Measurements from ENCODE around the gene JPT2.

Gene JPT2

DNA sequence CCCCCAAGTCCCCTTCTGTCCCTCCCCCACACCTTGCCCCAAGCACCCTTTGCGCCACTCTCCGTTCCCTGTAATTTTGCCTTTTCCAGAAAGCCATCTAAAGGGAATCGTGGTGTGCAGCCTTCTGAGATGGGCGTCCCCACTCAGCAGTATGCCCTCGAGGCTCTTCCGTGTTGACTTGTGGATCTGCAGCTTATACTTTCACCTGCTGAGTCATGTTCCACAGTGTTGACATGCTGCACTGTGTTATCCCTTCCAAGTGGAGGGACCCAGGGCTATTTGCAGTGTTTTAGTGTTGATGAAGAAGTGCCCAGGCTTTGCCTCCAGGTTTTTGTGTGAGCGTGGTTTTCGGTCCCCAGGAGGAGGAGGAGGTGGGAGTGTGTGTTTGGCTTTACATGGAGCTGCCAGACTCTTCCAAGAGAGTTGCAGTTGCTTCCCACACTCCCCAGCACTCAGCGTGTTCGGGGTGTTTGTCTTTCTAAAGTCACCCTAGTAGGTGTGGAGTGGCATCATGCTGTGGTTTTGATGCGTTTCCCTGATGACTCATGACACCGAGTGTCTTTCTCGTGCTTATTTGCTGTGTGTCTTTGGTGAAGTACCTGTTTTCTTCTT, 32.1 kb upstream of the JPT2 start:
- DNase-seq (ENCODE audit: extremely low read depth, insufficient read length), result no peak
- Histone ChIP-seq H3K4me3 (replicated peaks; ENCODE audit: low read depth, low read length) (no peak overlapping the region), H3K27me3 (replicated peaks; ENCODE audit: control insufficient read depth, insufficient read depth, low read length) (no peaks in the 10 kb centered on the region), H3K36me3 (ENCODE audit: control insufficient read depth, insufficient read depth, low read length) (peaks cover 18% of the 10 kb centered on the region)
- TF ChIP-seq, protein P1, sequence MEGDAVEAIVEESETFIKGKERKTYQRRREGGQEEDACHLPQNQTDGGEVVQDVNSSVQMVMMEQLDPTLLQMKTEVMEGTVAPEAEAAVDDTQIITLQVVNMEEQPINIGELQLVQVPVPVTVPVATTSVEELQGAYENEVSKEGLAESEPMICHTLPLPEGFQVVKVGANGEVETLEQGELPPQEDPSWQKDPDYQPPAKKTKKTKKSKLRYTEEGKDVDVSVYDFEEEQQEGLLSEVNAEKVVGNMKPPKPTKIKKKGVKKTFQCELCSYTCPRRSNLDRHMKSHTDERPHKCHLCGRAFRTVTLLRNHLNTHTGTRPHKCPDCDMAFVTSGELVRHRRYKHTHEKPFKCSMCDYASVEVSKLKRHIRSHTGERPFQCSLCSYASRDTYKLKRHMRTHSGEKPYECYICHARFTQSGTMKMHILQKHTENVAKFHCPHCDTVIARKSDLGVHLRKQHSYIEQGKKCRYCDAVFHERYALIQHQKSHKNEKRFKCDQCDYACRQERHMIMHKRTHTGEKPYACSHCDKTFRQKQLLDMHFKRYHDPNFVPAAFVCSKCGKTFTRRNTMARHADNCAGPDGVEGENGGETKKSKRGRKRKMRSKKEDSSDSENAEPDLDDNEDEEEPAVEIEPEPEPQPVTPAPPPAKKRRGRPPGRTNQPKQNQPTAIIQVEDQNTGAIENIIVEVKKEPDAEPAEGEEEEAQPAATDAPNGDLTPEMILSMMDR (IDR thresholded peaks at IDR 0.05; ENCODE audit: insufficient read depth, low read length, poor library complexity, severe bottlenecking), result no peak

DNA sequence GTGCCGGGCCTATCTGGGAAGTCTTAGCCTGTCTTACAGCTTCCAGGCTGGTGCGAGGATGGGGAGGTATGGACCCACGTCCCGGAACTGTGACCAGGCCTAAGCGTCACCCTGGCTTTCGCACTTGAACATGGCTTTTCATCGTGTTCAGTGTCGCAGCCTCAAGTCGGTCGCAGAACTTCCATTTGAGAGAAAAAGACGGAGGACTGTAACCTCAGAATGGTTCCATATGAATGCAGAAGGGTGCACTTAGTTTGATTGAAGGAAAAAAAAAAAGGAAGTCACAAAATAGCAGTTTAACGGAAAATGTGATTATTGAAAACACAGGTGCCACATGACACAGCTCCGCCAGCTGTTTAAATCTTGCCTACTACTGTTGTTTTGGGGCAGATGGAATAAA, 30.2 kb upstream of the JPT2 start:
- DNase-seq (ENCODE audit: extremely low read depth, insufficient read length), result no peak
- no peak overlapping the region for H3K4me3 ChIP-seq (replicated peaks; ENCODE audit: low read depth, low read length)
- TF ChIP-seq, protein P1 (IDR thresholded peaks at IDR 0.05; ENCODE audit: insufficient read depth, low read length, poor library complexity, severe bottlenecking), result no peak
- H3K27me3 ChIP-seq (replicated peaks; ENCODE audit: control insufficient read depth, insufficient read depth, low read length), result no peaks in the 10 kb centered on the region
- H3K36me3 ChIP-seq (ENCODE audit: control insufficient read depth, insufficient read depth, low read length), result peaks cover 14% of the 10 kb centered on the region

DNA sequence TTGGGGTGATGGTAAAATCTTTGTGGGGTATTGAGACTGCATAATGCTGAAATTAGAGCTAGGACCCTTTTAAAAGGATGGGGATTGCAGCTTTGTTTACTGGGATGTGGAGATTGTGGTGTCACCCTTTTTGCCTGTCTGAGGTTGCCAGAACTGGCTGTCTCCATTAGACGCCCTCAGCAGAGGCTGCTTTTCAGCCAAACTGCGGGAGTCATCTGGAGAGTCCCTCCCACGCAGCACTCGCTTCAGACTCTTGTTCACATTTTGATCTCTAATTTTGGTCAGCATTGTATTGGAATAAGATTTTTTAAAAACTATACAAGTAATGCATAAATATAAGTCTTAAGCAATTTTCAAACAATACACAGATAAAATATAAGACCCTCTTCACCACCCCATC, 27.9 kb upstream of the JPT2 start:
- no peak for DNase-seq (ENCODE audit: extremely low read depth, insufficient read length)
- H3K27me3 ChIP-seq (replicated peaks; ENCODE audit: control insufficient read depth, insufficient read depth, low read length), result no peaks in the 10 kb centered on the region
- peaks cover 15% of the 10 kb centered on the region for H3K36me3 ChIP-seq (ENCODE audit: control insufficient read depth, insufficient read depth, low read length)
- no peak overlapping the region for H3K4me3 ChIP-seq (replicated peaks; ENCODE audit: low read depth, low read length)
- TF ChIP-seq, protein P1 (IDR thresholded peaks at IDR 0.05; ENCODE audit: insufficient read depth, low read length, poor library complexity, severe bottlenecking), result no peak

DNA sequence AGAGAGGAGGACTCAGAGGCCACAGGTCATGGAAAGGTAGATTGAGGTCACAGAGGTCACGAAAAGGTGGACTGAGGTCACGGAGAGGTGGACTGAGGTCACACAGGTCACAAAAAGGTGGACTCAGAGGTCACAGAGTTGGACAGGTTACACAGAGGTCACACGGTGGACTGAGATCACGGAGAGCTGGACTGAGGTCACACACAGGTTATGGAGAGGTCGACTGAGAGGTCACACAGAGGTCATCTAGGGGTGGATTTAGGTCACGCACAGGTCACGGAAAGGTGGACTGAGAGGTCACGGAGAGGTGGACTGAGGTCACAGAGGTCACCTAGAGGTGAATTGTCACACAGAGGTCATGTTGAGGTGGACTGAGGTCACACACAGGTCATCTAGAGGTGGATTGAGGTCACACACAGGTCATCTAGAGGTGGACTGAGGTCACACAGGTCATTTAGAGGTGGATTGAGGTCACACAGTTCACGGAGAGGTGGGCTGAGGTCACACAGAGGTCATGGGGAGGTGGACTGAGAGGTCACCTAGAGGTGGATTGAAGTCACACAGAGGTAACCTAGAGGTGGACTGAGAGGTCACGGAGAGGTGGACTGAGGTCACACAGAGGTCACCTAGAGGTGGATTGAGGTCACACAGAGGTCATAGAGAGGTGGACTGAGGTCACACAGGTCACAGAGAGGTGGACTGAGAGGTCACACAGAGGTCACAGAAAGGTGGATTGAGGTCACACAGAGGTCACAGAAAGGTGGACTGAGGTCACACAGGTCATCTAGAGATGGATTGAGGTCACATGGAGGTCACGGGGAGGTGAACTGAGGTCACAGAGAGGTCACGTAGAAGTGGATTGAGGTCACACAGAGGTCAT, 26.7 kb upstream of the JPT2 start:
- Histone ChIP-seq H3K36me3 (ENCODE audit: control insufficient read depth, insufficient read depth, low read length) (peaks cover 19% of the 10 kb centered on the region), H3K4me3 (replicated peaks; ENCODE audit: low read depth, low read length) (no peak overlapping the region), H3K27me3 (replicated peaks; ENCODE audit: control insufficient read depth, insufficient read depth, low read length) (no peaks in the 10 kb centered on the region)
- no peak for DNase-seq (ENCODE audit: extremely low read depth, insufficient read length)
- TF ChIP-seq, protein P1 (IDR thresholded peaks at IDR 0.05; ENCODE audit: insufficient read depth, low read length, poor library complexity, severe bottlenecking), result no peak

DNA sequence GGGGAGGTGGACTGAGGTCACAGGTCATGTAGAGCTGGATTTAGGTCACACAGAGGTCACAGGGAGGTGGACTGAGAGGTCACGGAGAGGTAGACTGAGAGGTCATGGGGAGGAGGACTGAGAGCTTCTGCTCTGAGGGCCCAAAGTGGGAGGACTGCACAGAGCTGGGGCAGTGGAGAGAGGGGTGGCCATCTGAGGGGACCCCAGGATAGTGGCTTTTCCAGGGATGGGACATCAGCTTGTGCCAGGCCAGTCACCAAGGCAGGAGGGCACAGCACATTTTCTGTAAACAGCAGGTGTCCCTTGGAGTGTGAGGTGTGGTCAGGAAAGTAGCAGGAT, 26.1 kb upstream of the JPT2 start:
- peaks cover 19% of the 10 kb centered on the region for H3K36me3 ChIP-seq (ENCODE audit: control insufficient read depth, insufficient read depth, low read length)
- TF ChIP-seq, protein P1 (IDR thresholded peaks at IDR 0.05; ENCODE audit: insufficient read depth, low read length, poor library complexity, severe bottlenecking), result no peak
- no peak for DNase-seq (ENCODE audit: extremely low read depth, insufficient read length)

More for the DNA sequence above, 26.1 kb upstream of the JPT2 start:
- Histone ChIP-seq H3K27me3 (replicated peaks; ENCODE audit: control insufficient read depth, insufficient read depth, low read length) (no peaks in the 10 kb centered on the region), H3K4me3 (replicated peaks; ENCODE audit: low read depth, low read length) (no peak overlapping the region)
